HEK293 (cell line): ENCODE data around the gene MAT2A.

ENCODE experiments used
- FEZF1 ChIP-seq: fragments of 450-650 bp; formaldehyde crosslinking; IDR thresholded peaks from 2 replicates; pipeline ENCODE4 v1.5.1; 2016; ENCODE audit warnings: missing biosample characterization, missing genetic modification characterization
- GLI2 ChIP-seq: fragments of 450-650 bp; formaldehyde crosslinking; IDR thresholded peaks from 2 replicates; pipeline ENCODE4; 2017; ENCODE audit warnings: missing biosample characterization, missing genetic modification characterization, low read depth, borderline replicate concordance
- KLF10 ChIP-seq: fragments of 450-650 bp; IDR thresholded peaks from 2 replicates; pipeline ENCODE4 v1.5.1; 2018; ENCODE audit warnings: missing biosample characterization, mild to moderate bottlenecking, missing genetic modification characterization
- KLF16 ChIP-seq: fragments of 450-650 bp; formaldehyde crosslinking; IDR thresholded peaks from 2 replicates; pipeline ENCODE4 v1.5.1; 2017; ENCODE audit warnings: missing biosample characterization, missing genetic modification characterization
- OSR2 ChIP-seq: fragments of 450-650 bp; formaldehyde crosslinking; IDR thresholded peaks from 2 replicates; pipeline ENCODE4 v1.5.1; 2016; ENCODE audit warnings: missing biosample characterization, missing genetic modification characterization
- OVOL3 ChIP-seq: fragments of 450-650 bp; formaldehyde crosslinking; IDR thresholded peaks from 2 replicates; pipeline ENCODE4 v1.5.1; 2016; ENCODE audit warnings: missing biosample characterization, missing genetic modification characterization
- ZBTB6 ChIP-seq: fragments of 450-650 bp; formaldehyde crosslinking; IDR thresholded peaks from 2 replicates; pipeline ENCODE4 v1.5.1; 2017; ENCODE audit warnings: missing biosample characterization, missing genetic modification characterization
- ZFP37 ChIP-seq: fragments of 450-650 bp; formaldehyde crosslinking; IDR thresholded peaks from 2 replicates; pipeline ENCODE4 v1.5.1; 2016; ENCODE audit warnings: missing biosample characterization, missing genetic modification characterization
- ZFP41 ChIP-seq: fragments of 450-650 bp; formaldehyde crosslinking; IDR thresholded peaks from 2 replicates; pipeline ENCODE4 v1.5.1; 2016; ENCODE audit warnings: missing biosample characterization, missing genetic modification characterization, borderline replicate concordance
- ZNF112 ChIP-seq: fragments of 450-650 bp; formaldehyde crosslinking; IDR thresholded peaks from 2 replicates; pipeline ENCODE4 v1.5.0; 2017; ENCODE audit warnings: missing biosample characterization, missing genetic modification characterization
- ZNF121 ChIP-seq: fragments of 450-650 bp; formaldehyde crosslinking; IDR thresholded peaks from 2 replicates; pipeline ENCODE4 v1.5.1; 2016; ENCODE audit warnings: missing biosample characterization, missing genetic modification characterization
- ZNF18 ChIP-seq: fragments of 450-650 bp; formaldehyde crosslinking; IDR thresholded peaks from 2 replicates; pipeline ENCODE4 v1.5.1; 2016; ENCODE audit warnings: missing biosample characterization, missing genetic modification characterization
- ZNF2 ChIP-seq: fragments of 450-650 bp; formaldehyde crosslinking; IDR thresholded peaks from 2 replicates; pipeline ENCODE4 v1.5.1; 2016; ENCODE audit warnings: missing biosample characterization, missing genetic modification characterization
- ZNF202 ChIP-seq: fragments of 450-650 bp; formaldehyde crosslinking; IDR thresholded peaks from 2 replicates; pipeline ENCODE4 v1.5.1; 2016; ENCODE audit warnings: missing biosample characterization, missing genetic modification characterization, borderline replicate concordance
- ZNF211 ChIP-seq: fragments of 450-650 bp; formaldehyde crosslinking; IDR thresholded peaks from 2 replicates; pipeline ENCODE4 v1.5.1; 2016; ENCODE audit warnings: low read depth, missing biosample characterization, missing genetic modification characterization
- ZNF311 ChIP-seq: fragments of 450-650 bp; formaldehyde crosslinking; IDR thresholded peaks from 2 replicates; pipeline ENCODE4 v1.5.1; 2017; ENCODE audit warnings: missing biosample characterization, missing genetic modification characterization, borderline replicate concordance
- ZNF404 ChIP-seq: fragments of 450-650 bp; formaldehyde crosslinking; IDR thresholded peaks from 2 replicates; pipeline ENCODE4 v1.5.1; 2017; ENCODE audit warnings: missing biosample characterization, missing genetic modification characterization
- ZNF510 ChIP-seq: fragments of 450-650 bp; formaldehyde crosslinking; IDR thresholded peaks from 2 replicates; pipeline ENCODE4 v1.5.1; 2018; ENCODE audit warnings: mild to moderate bottlenecking, missing genetic modification characterization, missing biosample characterization; ENCODE audit not compliant: insufficient replicate concordance
- ZNF548 ChIP-seq: fragments of 450-650 bp; formaldehyde crosslinking; IDR thresholded peaks from 2 replicates; pipeline ENCODE4 v1.5.1; 2016; ENCODE audit warnings: missing biosample characterization, missing genetic modification characterization
- ZNF561 ChIP-seq: fragments of 450-650 bp; IDR thresholded peaks from 2 replicates; pipeline ENCODE4 v1.5.1; 2018; ENCODE audit warnings: missing biosample characterization, missing genetic modification characterization, borderline replicate concordance
- ZNF596 ChIP-seq: fragments of 450-650 bp; IDR thresholded peaks from 2 replicates; pipeline ENCODE4 v1.5.0; 2018; ENCODE audit warnings: missing biosample characterization, mild to moderate bottlenecking, missing genetic modification characterization, moderate library complexity
- ZNF654 ChIP-seq: fragments of 450-650 bp; formaldehyde crosslinking; IDR thresholded peaks from 2 replicates; pipeline ENCODE4 v1.5.1; 2016; ENCODE audit warnings: low read depth, missing biosample characterization, missing genetic modification characterization
- ZNF692 ChIP-seq: fragments of 450-650 bp; formaldehyde crosslinking; IDR thresholded peaks from 2 replicates; pipeline ENCODE4 v1.5.1; 2016; ENCODE audit warnings: missing biosample characterization, missing genetic modification characterization
- ZNF76 ChIP-seq: fragments of 450-650 bp; formaldehyde crosslinking; IDR thresholded peaks from 2 replicates; pipeline ENCODE4; 2016; ENCODE audit warnings: low read depth, missing biosample characterization, missing genetic modification characterization, borderline replicate concordance
- TF ChIP-seq, protein P1 (sequence below): fragments of 450-650 bp; formaldehyde crosslinking; IDR thresholded peaks from 2 replicates; pipeline ENCODE4; 2016; ENCODE audit warnings: missing biosample characterization, missing genetic modification characterization
- TF ChIP-seq, protein P2 (sequence below): fragments of 450-650 bp; formaldehyde crosslinking; IDR thresholded peaks from 2 replicates; pipeline ENCODE4 v1.5.1; 2016; ENCODE audit warnings: missing biosample characterization, missing genetic modification characterization
- TF ChIP-seq, protein P3 (sequence below): fragments of 450-650 bp; formaldehyde crosslinking; IDR thresholded peaks from 2 replicates; pipeline ENCODE4 v1.5.1; 2016; ENCODE audit warnings: missing biosample characterization, missing genetic modification characterization
- TF ChIP-seq, protein P4 (sequence below): fragments of 450-650 bp; formaldehyde crosslinking; IDR thresholded peaks from 2 replicates; pipeline ENCODE4 v1.5.1; 2017; ENCODE audit warnings: missing biosample characterization, missing genetic modification characterization

Gene MAT2A

DNA sequence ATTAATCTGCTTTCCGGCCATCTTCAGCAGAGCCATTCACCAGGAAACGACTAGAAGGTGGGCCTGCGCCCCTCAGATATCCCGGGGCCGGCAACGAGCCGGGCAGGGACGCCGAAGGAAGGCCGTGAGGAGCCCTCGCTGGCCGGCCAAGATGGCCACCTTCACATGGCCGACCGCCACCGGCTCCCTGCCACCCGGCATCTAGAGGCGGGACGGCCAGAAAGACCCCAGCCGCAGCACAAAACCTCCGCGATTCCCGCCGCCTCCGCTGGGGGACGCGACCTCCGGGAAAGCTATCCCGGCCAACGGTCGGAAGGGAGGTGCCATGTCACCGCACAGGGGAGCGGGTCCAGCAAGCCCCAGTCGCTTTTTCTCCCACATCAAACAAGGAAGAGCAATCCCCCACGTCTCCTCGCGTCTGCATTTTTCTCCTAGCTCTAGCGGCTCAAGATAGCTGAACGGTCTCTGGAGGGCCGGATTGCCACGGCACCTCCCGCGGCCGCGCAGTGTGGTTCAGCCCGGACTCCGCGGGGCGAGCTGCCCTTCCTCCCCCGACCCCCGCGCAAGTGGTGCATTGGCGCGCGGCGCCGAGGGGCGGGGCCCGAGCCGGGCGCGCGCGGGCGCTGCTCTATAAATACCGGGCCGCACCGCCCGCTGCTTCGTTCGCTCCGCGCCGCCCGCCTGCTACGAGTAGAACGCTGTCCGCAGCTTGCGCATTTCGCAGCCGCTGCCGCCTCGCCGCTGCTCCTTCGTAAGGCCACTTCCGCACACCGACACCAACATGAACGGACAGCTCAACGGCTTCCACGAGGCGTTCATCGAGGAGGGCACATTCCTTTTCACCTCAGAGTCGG, at the start of gene MAT2A (continued):
- TF ChIP-seq, protein P1, sequence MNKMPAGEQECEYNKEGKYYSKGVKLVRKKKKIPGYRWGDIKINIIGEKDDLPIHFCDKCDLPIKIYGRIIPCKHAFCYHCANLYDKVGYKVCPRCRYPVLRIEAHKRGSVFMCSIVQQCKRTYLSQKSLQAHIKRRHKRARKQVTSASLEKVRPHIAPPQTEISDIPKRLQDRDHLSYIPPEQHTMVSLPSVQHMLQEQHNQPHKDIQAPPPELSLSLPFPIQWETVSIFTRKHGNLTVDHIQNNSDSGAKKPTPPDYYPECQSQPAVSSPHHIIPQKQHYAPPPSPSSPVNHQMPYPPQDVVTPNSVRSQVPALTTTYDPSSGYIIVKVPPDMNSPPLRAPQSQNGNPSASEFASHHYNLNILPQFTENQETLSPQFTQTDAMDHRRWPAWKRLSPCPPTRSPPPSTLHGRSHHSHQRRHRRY = no peak
- TF ChIP-seq ZNF510 (tag by site-specific recombination) (no peak), ZNF76 (tag by site-specific recombination) (peak; percentile 62; the same call in 1 of the 2 replicates), ZNF561 (tag by site-specific recombination) (peak; percentile 50; the same call in 1 of the 2 replicates), ZFP41 (0 out of 2 replicates have a peak, but pooled peaks have one; percentile 42), ZNF211 (tag by site-specific recombination) (no peak), ZNF2 (no peak; the same call in 1 of the 2 replicates), KLF10 (tag by site-specific recombination) (peak; percentile 47; the same call in 1 of the 2 replicates), OSR2 (tag by site-specific recombination) (no peak), ZNF692 (tag by site-specific recombination) (peak; percentile 73; the same call in 1 of the 2 replicates), ZNF202 (tag by site-specific recombination) (no peak), KLF16 (tag by site-specific recombination) (peak; percentile 14), ZFP37 (tag by site-specific recombination) (peak; percentile 22; the same call in 1 of the 2 replicates), GLI2 (tag by site-specific recombination) (peak; percentile 14; the same call in 1 of the 2 replicates), ZNF311 (no peak), ZNF112 (no peak), OVOL3 (tag by site-specific recombination) (no peak), FEZF1 (tag by site-specific recombination) (peak; percentile 75), ZNF596 (no peak), ZNF18 (no peak), ZNF404 (tag by site-specific recombination) (no peak), ZNF121 (peak; percentile 86), ZNF654 (no peak), ZNF548 (tag by site-specific recombination) (no peak), ZBTB6 (tag by site-specific recombination) (no peak)
- TF ChIP-seq, protein P2, sequence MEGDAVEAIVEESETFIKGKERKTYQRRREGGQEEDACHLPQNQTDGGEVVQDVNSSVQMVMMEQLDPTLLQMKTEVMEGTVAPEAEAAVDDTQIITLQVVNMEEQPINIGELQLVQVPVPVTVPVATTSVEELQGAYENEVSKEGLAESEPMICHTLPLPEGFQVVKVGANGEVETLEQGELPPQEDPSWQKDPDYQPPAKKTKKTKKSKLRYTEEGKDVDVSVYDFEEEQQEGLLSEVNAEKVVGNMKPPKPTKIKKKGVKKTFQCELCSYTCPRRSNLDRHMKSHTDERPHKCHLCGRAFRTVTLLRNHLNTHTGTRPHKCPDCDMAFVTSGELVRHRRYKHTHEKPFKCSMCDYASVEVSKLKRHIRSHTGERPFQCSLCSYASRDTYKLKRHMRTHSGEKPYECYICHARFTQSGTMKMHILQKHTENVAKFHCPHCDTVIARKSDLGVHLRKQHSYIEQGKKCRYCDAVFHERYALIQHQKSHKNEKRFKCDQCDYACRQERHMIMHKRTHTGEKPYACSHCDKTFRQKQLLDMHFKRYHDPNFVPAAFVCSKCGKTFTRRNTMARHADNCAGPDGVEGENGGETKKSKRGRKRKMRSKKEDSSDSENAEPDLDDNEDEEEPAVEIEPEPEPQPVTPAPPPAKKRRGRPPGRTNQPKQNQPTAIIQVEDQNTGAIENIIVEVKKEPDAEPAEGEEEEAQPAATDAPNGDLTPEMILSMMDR (tag by site-specific recombination) = peak; percentile 96
- TF ChIP-seq, protein P3, sequence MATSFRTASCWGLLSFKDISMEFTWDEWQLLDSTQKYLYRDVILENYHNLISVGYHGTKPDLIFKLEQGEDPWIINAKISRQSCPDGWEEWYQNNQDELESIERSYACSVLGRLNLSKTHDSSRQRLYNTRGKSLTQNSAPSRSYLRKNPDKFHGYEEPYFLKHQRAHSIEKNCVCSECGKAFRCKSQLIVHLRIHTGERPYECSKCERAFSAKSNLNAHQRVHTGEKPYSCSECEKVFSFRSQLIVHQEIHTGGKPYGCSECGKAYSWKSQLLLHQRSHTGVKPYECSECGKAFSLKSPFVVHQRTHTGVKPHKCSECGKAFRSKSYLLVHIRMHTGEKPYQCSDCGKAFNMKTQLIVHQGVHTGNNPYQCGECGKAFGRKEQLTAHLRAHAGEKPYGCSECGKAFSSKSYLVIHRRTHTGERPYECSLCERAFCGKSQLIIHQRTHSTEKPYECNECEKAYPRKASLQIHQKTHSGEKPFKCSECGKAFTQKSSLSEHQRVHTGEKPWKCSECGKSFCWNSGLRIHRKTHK (tag by site-specific recombination) = no peak
- TF ChIP-seq, protein P4, sequence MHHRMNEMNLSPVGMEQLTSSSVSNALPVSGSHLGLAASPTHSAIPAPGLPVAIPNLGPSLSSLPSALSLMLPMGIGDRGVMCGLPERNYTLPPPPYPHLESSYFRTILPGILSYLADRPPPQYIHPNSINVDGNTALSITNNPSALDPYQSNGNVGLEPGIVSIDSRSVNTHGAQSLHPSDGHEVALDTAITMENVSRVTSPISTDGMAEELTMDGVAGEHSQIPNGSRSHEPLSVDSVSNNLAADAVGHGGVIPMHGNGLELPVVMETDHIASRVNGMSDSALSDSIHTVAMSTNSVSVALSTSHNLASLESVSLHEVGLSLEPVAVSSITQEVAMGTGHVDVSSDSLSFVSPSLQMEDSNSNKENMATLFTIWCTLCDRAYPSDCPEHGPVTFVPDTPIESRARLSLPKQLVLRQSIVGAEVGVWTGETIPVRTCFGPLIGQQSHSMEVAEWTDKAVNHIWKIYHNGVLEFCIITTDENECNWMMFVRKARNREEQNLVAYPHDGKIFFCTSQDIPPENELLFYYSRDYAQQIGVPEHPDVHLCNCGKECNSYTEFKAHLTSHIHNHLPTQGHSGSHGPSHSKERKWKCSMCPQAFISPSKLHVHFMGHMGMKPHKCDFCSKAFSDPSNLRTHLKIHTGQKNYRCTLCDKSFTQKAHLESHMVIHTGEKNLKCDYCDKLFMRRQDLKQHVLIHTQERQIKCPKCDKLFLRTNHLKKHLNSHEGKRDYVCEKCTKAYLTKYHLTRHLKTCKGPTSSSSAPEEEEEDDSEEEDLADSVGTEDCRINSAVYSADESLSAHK = no peak
